Left ventricle myocardium inferior (tissue), 1 donor: ENCODE results near the gene ZBTB8OS. TPM values are rescaled to one million over a fixed set of nuclear protein-coding genes. Genes with fewer than 3 reads are reported as not detected.
A peak's percentile ranks its signal among the peaks of the same experiment; 100 is the strongest.
"Not testable (repeated sequence)": the region's sequence is repeated elsewhere in the genome, so short reads cannot be mapped to it uniquely, and the experiment has no call there.

Source experiments
- DNase-seq: peaks from one replicate; pipeline ENCODE4 v3.0.0-alpha.2; 2020
- H3K27ac ChIP-seq: fragments of 200-600 bp; replicated peaks from 2 replicates; pipeline ENCODE4 v1.8.0; 2021
- H3K27me3 ChIP-seq: fragments of 200-600 bp; 2 replicates; pipeline ENCODE4 v1.8.0; 2021; ENCODE audit warnings: low read depth
- H3K36me3 ChIP-seq: fragments of 200-600 bp; 2 replicates; pipeline ENCODE4 v1.8.0; 2021
- H3K4me1 ChIP-seq: fragments of 200-600 bp; 2 replicates; pipeline ENCODE4 v1.8.0; 2021
- H3K4me3 ChIP-seq: fragments of 200-600 bp; 2 replicates; pipeline ENCODE4 v1.8.0; 2021; ENCODE audit warnings: mild to moderate bottlenecking, moderate library complexity
- H3K9me3 ChIP-seq: fragments of 200-600 bp; replicated peaks from 2 replicates; pipeline ENCODE4 v1.8.0; 2021
- intact Hi-C: fragments of 100-400 bp; cut with micrococcal nuclease; formaldehyde crosslinking; loops from one replicate; pipeline ENCODE4 v1.11.0; 2022
- long read RNA-seq: library from polyadenylated mRNA; unstranded; transcript quantifications from one replicate; pipeline ENCODE4 v2.0.0, GENCODE V29; 2021
- total RNA-seq: library from RNA; stranded (reverse); fragmentation: NEBNext Ultra II Directional; extraction: Animal tissue kit (Norgen Biotek cat#: 25700); gene quantifications from one replicate; pipeline ENCODE4 v1.2.1, GENCODE V29; 2021
- TF ChIP-seq, protein P1 (sequence below): fragments of 200-600 bp; IDR thresholded peaks from 2 replicates; pipeline ENCODE4 v1.8.0; 2021; ENCODE audit warnings: antibody characterized with exemption, mild to moderate bottlenecking, borderline replicate concordance
- donor health status: DM: no; HTN: yes; CAD: no; lungs with severe emphysema.

The ZBTB8OS gene
- 32.4 TPM for total RNA-seq
- long read RNA-seq, transcript ZBTB8OS-208 (7 exons, 1,601 nt): major isoform, 11 of 24 reads
- long read RNA-seq, partial matches to known transcripts: 0 of 24 reads
- long read RNA-seq, other reads (novel, unspliced or antisense): 9 of 24 reads

DNA sequence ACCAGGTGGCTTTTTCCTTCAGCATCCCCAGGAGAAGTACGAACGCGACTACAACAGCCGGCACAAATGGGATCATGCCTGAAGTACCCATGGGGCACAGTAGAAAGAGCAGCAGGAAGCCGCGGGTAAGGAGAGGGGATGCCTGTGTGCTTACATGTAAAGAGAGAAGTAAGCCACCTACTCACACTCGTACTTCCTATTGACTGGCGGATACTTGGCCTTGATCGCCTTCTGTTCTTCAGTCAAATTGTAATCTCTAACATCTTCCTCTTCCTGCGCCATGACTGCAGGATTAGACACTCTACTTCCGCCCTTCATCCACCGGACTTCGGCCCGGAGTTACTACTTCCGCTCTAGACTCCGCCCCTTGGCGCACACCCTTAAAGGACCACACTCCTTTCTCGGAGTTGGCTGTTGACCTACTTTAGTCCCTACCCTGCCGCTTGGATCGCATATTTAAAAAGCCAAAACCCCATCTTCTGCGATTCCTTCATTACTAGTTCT, at the start of gene ZBTB8OS:
Gene ZBTB8OS (minus strand): TSS at position 303 of the 504 bp plus-strand sequence. CDS start 21 bp downstream, at position 282.
- Histone ChIP-seq H3K9me3 (no peaks in the 10 kb centered on the region), H3K27ac (peak within 1 kb of the TSS; percentile 100), H3K36me3 (peaks cover 33% of the 10 kb centered on the region), H3K4me1 (peaks cover 80% of the 10 kb centered on the region), H3K4me3 (peak within 1 kb of the TSS; percentile 80), H3K27me3 (no peaks in the 10 kb centered on the region)
- TF ChIP-seq, protein P1, sequence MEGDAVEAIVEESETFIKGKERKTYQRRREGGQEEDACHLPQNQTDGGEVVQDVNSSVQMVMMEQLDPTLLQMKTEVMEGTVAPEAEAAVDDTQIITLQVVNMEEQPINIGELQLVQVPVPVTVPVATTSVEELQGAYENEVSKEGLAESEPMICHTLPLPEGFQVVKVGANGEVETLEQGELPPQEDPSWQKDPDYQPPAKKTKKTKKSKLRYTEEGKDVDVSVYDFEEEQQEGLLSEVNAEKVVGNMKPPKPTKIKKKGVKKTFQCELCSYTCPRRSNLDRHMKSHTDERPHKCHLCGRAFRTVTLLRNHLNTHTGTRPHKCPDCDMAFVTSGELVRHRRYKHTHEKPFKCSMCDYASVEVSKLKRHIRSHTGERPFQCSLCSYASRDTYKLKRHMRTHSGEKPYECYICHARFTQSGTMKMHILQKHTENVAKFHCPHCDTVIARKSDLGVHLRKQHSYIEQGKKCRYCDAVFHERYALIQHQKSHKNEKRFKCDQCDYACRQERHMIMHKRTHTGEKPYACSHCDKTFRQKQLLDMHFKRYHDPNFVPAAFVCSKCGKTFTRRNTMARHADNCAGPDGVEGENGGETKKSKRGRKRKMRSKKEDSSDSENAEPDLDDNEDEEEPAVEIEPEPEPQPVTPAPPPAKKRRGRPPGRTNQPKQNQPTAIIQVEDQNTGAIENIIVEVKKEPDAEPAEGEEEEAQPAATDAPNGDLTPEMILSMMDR: no peak
- intact Hi-C loops: no loop called here
- peak; percentile 90 for DNase-seq

DNA sequence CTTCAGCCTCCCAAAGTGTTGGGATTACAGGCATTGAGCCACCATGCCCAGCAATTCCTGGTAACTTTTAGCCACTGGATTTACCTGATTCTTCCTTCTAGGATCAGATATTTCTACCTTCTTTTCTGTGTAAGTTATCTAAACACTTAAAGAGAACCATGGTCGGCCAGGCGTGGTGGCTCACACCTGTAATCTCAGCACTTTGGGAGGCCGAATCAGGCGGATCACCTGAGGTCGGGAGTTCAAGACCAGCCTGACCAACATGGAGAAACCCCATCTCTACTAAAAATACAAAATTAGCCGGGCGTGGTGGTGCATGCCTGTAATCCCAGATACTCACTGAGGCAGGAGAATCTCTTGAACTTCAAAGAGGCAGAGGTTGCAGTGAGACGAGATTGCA, 46.6 kb upstream of the ZBTB8OS start:
- H3K27ac ChIP-seq, H3K27me3 ChIP-seq, H3K36me3 ChIP-seq, intact Hi-C loops, H3K4me3 ChIP-seq, H3K9me3 ChIP-seq, DNase-seq: not testable (repeated sequence)
- peaks cover 41% of the 10 kb centered on the region for H3K4me1 ChIP-seq

DNA sequence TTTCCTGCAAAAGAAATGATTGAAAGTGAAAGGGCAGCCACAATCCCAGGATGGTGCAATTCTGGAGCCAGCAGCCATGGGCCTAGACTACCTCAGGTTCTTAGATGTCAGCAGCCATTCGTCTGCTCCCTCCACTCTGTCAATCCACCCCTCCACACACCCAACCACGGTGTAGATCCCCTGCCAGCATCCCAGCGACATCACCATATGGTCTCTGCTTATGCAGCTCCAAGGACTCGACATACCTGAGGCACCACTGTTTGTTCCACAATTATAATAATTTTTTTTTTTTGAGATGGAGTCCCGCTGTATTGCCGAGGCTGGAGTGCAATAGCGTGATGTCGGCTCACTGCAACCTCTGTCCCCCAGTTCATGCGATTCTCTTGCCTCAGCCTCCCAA, 45.7 kb upstream of the ZBTB8OS start:
- H3K36me3 ChIP-seq: peaks cover 4% of the 10 kb centered on the region
- no peak overlapping the region for H3K27ac ChIP-seq
- H3K4me1 ChIP-seq: peaks cover 31% of the 10 kb centered on the region
- TF ChIP-seq, protein P1: no peak
- no peak overlapping the region for H3K4me3 ChIP-seq
- H3K9me3 ChIP-seq: no peaks in the 10 kb centered on the region
- intact Hi-C loops: no loop called here
- H3K27me3 ChIP-seq: no peaks in the 10 kb centered on the region
- no peak for DNase-seq

DNA sequence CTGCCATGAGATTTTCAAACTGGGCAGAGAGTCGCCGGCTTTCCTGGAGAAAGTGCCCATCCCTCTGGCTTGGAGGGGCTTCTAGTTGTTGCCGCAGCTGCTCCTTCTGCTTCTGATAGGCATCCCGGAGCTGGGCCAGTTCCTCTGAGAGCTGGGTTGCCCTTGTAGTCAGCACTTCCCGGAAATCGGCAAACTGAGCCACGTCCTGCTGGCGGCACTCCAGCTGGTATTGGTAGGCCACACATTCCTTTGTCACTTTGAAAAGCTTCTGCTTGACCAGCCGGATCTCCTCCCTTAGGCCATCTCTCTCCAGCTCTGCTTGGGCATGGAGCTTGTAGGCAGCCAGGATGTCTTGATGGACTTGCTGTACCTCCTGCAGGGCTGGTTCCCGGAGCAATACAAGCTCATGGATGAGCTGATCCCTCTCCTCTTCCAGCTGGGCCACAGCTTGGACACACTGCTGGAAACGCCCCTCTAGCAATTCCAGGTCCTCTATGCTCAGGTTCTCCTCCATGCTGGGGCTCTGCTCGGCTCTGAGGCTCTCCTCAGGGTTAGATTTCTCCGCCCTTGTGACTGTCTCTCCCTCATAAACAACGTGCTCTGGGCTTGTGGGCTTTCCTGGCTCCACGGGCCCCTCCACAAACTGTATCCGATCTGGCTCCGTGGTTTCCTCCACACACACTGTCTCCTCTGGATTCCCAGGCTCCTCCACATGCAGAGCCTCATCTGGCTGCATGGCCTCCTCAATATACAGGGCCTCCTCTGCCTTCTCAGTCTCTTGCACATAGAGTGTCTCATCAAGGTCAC, 45.0 kb upstream of the ZBTB8OS start:
- peak; percentile 78 for DNase-seq
- Histone ChIP-seq H3K27me3 (no peaks in the 10 kb centered on the region), H3K4me1 (peaks cover 27% of the 10 kb centered on the region), H3K4me3 (peak overlapping the region; percentile 27), H3K27ac (peak overlapping the region; percentile 57), H3K9me3 (no peaks in the 10 kb centered on the region), H3K36me3 (peaks cover 4% of the 10 kb centered on the region)
- TF ChIP-seq, protein P1: no peak
- intact Hi-C loops: no loop called here

DNA sequence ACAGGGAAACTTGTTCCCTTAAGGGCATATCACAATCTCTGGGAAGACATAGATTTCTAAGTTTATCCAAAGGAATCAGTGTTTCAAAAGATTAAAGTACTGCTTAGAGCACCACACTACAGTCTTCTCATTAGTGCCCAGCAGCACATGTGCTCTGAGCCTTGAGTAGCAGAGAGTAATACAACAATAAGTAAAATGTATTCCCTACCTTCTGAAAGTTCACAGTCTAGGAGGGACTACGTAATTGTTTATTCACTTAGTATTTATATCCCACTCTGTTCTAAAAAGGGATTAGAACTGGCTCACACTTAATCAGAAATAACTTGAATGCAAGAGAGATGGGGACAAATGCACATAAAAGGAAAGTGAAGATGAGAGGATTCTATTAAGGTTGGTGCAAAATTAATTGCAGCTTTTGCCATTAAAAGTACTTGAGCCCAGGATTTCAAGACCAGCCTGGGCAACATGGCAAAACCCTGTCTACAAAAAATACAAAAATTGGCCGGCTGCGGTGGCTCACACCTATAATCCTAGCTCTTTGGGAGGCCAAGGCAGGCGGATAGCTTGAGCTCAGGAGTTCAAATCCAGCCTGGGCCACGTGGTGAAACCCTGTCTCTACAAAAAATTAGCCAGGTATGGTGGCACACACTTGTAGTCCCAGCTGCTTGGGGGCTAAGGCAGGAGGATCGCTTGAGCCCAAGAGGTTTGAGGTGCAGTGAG, 43.3 kb upstream of the ZBTB8OS start:
- H3K4me3 ChIP-seq: no peak overlapping the region
- peaks cover 8% of the 10 kb centered on the region for H3K36me3 ChIP-seq
- H3K27me3 ChIP-seq: no peaks in the 10 kb centered on the region
- no peak for DNase-seq
- H3K9me3 ChIP-seq: no peaks in the 10 kb centered on the region
- H3K4me1 ChIP-seq: peaks cover 27% of the 10 kb centered on the region
- TF ChIP-seq, protein P1: no peak
- H3K27ac ChIP-seq: peak overlapping the region; percentile 11
- intact Hi-C loops: no loop called here
